AG04450 (cell line): ENCODE data around the gene PGS1. TPM values are rescaled to one million over a fixed set of nuclear protein-coding genes. Genes with fewer than 3 reads are reported as not detected.

ENCODE experiments used
- CTCF ChIA-PET: fragments of 300-600, 350-600 bp; formaldehyde crosslinking; extraction: SDS; loops from one replicate; lab custom pipeline; 2022; ENCODE audit warnings: antibody characterized with exemption, inconsistent platforms; lab: Charles Lee
- POLR2A ChIA-PET: fragments of 350-600 bp; formaldehyde crosslinking; extraction: SDS; loops from one replicate; lab custom pipeline; 2021; ENCODE audit warnings: antibody characterized with exemption, inconsistent platforms; lab: Yijun Ruan, JAX
- DNase-seq: peaks from one replicate; pipeline ENCODE4 v3.0.0-alpha.2; 2011; ENCODE audit warnings: low read depth, low spot score
- H3K27ac ChIP-seq: one replicate; pipeline ENCODE4 v1.5.1; 2012; ENCODE audit warnings: low read depth, low read length, control low read depth
- H3K27me3 ChIP-seq: one replicate; pipeline ENCODE4 v1.6.0; 2012; ENCODE audit warnings: low read length; ENCODE audit not compliant: control insufficient read depth, insufficient read depth
- H3K4me3 ChIP-seq: 2 replicates; pipeline ENCODE4 v1.5.1; 2011; ENCODE audit warnings: mild to moderate bottlenecking, low read depth, low read length, control low read depth
- H3K9me3 ChIP-seq: 2 replicates; pipeline ENCODE4 v1.5.1; 2012; ENCODE audit warnings: low read length; ENCODE audit not compliant: control insufficient read depth, insufficient read depth
- polyA plus RNA-seq: library from polyadenylated mRNA; depleted of rRNA; stranded (reverse); fragments of >200 nt; gene quantifications from 2 replicates; pipeline ENCODE4 v1.2.3, GENCODE V29; 2011
- TF ChIP-seq, protein P1 (sequence below): IDR thresholded peaks from 2 replicates; pipeline ENCODE4 v1.5.1; 2011; ENCODE audit warnings: low read depth, low read length, control low read depth, inconsistent platforms

Gene PGS1
- polyA plus RNA-seq, 1 experiment, result 31.0 TPM

DNA sequence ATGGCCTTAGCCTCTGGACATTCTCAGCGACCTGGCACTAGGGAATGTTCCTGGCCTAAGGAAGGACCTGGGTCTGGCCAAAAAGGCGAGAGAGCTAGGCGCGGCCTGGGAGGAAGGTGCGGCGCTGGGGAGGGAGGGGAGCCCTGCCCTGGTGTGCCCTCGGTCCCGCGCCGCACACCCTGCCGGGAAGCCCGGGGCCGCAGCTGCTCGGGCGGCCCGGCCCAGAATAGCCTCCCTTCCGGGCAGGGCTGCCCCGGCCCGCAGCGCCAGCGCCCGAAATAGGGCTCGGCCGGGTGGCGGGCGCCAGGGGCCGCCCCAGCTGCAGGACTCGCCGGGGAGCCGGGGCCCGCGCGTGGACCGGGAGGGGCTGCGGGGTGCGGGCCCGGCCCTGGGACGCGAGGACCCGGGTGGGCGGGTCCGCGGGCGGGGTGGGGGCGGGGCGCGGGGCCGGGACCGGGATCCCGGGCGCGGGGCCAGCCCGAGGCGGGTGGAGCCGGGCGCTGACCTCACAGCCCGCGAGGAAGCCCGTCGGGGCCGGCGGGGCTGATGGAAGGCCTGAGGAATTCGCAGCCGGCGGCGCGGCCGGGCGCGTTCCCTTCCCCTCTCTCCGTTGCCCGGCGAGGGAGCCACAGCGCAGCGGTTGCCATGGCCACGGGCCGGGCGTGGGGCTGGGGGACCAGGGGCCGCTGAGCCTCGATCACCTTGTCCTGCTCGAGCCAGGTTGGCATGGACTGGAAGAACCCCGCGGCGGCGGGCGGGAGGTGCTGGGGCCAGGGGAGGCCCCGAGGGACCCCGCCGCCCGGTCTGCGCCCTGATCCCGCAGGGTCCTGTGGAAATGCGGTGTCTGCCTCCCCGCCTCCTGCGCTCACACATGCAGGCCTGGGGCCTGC is 36.6 kb upstream of the PGS1 start:
- Histone ChIP-seq H3K9me3 (no peaks in the 10 kb centered on the region; the same call in 1 of the 2 replicates), H3K4me3 (peak overlapping the region; percentile 25; the same call in 1 of the 2 replicates), H3K27ac (peak overlapping the region; percentile 92), H3K27me3 (no peaks in the 10 kb centered on the region)
- DNase-seq, result no peak
- ChIA-PET POLR2A (interaction anchor here (0.8 to 2.6 kb wide), 5 partner anchors 12 to 28 kb away, joined by 3 to 21 read pairs (median 3); partner anchors contain the start of gene SOCS3), CTCF (no interaction called here)
- TF ChIP-seq, protein P1, sequence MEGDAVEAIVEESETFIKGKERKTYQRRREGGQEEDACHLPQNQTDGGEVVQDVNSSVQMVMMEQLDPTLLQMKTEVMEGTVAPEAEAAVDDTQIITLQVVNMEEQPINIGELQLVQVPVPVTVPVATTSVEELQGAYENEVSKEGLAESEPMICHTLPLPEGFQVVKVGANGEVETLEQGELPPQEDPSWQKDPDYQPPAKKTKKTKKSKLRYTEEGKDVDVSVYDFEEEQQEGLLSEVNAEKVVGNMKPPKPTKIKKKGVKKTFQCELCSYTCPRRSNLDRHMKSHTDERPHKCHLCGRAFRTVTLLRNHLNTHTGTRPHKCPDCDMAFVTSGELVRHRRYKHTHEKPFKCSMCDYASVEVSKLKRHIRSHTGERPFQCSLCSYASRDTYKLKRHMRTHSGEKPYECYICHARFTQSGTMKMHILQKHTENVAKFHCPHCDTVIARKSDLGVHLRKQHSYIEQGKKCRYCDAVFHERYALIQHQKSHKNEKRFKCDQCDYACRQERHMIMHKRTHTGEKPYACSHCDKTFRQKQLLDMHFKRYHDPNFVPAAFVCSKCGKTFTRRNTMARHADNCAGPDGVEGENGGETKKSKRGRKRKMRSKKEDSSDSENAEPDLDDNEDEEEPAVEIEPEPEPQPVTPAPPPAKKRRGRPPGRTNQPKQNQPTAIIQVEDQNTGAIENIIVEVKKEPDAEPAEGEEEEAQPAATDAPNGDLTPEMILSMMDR, result no peak

DNA sequence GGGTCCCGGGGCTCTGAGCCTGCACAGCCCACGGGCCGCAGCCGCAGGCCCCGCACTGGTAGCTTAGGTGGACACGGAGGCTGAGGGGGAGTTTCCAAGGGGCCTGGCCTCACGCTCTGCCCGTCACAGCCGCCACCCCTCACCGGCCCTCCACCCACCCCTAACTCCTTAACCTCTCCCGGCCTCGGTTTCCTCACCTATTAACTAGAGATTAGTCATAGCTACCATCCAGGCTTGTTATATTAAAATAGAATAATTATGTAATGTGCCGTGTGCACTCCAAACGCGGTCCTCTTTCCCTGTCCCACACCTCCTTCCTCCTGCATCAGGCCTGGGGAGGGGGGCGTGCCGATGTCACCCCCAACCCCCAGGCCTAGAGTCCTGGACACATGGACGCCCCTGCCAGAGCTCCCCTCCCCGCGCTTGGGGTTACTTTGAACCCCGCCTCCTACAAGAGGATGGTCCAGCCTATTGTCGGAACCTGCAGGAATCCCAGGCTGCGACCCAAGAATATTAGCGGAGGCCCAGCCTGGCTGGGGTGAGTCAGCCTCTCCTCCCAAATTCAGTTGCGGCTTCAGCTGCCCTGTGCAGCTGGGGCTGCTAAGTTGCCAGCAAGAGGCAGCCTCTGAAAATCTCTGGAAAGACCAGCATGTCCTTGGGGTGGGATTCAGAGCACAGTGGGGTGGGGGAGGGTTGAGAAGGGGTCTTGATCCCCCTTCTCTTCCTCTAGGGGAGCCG is 35.8 kb upstream of the PGS1 start:
- Histone ChIP-seq H3K27me3 (no peaks in the 10 kb centered on the region), H3K4me3 (peak overlapping the region; percentile 25), H3K9me3 (no peaks in the 10 kb centered on the region; the same call in 1 of the 2 replicates), H3K27ac (peak overlapping the region; percentile 92)
- ChIA-PET CTCF (interaction anchor here (1.0 kb wide), 1 partner anchor 18 kb away, joined by 3 read pairs; no protein-coding TSS in a partner anchor), POLR2A (interaction anchor here (0.7 to 2.6 kb wide), 7 partner anchors 11 to 43 kb away, joined by 3 to 21 read pairs (median 3); partner anchors contain the start of gene SOCS3)
- TF ChIP-seq, protein P1, result no peak
- DNase-seq, result no peak

DNA sequence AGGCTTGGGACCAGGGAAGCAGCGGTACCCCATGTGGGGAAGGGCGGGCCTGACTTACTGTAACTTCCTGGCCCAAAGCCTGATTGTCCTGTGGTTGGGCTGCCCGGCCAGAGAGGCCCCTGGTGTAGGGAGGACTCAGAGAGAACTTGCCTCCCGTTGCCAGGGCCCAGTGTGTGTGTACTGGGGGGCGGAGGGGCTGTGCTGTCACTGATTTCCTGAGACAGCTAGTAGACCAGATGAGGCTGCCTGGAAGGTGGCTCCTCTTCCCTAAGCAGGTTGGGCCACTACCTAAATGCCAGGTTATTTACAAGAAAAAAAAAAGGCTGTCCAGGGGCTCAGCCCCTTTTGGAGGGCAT is 35.3 kb upstream of the PGS1 start:
- TF ChIP-seq, protein P1, result no peak
- no peak overlapping the region; the same call in 1 of the 2 replicates for H3K4me3 ChIP-seq
- peak overlapping the region; percentile 92 for H3K27ac ChIP-seq
- ChIA-PET CTCF (interaction anchor here (1.0 kb wide), 1 partner anchor 18 kb away, joined by 3 read pairs; no protein-coding TSS in a partner anchor), POLR2A (interaction anchor here (0.7 to 2.6 kb wide), 5 partner anchors 11 to 43 kb away, joined by 3 to 21 read pairs (median 3); partner anchors contain the start of gene SOCS3)
- no peak for DNase-seq
- H3K9me3 ChIP-seq, result no peaks in the 10 kb centered on the region; the same call in 1 of the 2 replicates
- no peaks in the 10 kb centered on the region for H3K27me3 ChIP-seq

DNA sequence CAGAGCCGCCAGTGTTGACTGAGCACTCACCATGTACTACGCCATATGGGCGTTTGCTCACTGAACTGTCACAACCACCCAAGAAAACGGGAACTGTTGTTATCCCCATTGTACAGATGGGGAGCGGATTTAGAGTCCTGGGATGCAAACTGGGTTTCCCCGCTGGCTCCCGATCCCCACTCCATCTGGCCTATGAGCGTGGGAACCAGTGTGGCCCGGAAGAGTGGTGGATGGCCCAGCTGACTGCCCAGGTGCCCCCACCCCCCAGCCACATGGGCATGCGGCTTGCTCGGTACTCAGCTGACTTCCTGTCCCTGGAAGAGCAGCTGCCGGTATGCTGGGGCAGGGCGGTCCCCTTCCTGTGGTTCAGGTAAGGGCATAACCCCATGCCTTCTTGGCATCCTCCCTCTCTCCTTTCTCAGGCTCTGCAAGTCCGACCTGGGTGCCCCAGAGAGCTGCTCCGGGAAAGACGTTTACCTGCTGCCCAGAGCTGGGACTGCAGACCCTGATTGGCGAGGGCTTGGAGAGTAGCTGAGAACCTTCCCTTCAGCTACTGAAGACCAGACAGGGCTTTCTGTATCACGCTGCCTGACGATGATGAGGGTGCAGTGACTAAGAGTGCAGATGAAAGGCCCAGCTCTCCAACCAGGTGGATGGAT is 34.8 kb upstream of the PGS1 start:
- ChIA-PET POLR2A (interaction anchor here (1.2 to 1.4 kb wide), 3 partner anchors 13 to 16 kb away, joined by 3 to 4 read pairs (median 4); partner anchors contain the start of gene SOCS3), CTCF (interaction anchor here (1.0 to 1.2 kb wide), 2 partner anchors 8 to 17 kb away, joined by 3 read pairs; no protein-coding TSS in a partner anchor)
- DNase-seq, result no peak
- H3K27ac ChIP-seq, result peak overlapping the region; percentile 92
- TF ChIP-seq, protein P1, result no peak
- no peak overlapping the region for H3K4me3 ChIP-seq
- no peaks in the 10 kb centered on the region for H3K27me3 ChIP-seq
- no peaks in the 10 kb centered on the region; the same call in 1 of the 2 replicates for H3K9me3 ChIP-seq
